HepG2 (cell line): ENCODE results near the gene WDR35. TPM values are rescaled to one million over a fixed set of nuclear protein-coding genes. Genes with fewer than 3 reads are reported as not detected.

Experiments used
- ATAC-seq: fragments of 200-7000 bp; cut with Tn5 transposase; 3 replicates; pipeline ENCODE4 v1.9.1; 2020; ENCODE audit warnings: mild to moderate bottlenecking, moderate library complexity
- BruUV-seq: library from RNA; stranded (reverse); fragments of 400-500 nt; replicated peaks from 2 replicates; lab custom pipeline; 2021; lab: Mats Ljungman, UMichigan
- CTCF ChIA-PET: fragments of 300-600 bp; formaldehyde crosslinking; extraction: SDS; loops from one replicate; lab custom pipeline; 2021; ENCODE audit warnings: low total read pairs, inconsistent platforms, low intra/inter-chr PET ratio; lab: Yijun Ruan, JAX
- POLR2A ChIA-PET: fragments of 350-600 bp; sonication (Branson Sonifier 250); formaldehyde crosslinking; loops from one replicate; lab custom pipeline; 2020; ENCODE audit warnings: antibody characterized with exemption, inconsistent platforms; lab: Yijun Ruan, JAX
- DNase-seq: peaks from one replicate; pipeline ENCODE4 v3.0.0-alpha.2; 2015; ENCODE audit warnings: low spot score
- FAIRE-seq: peaks from 3 replicates; lab custom pipeline; 2011; peaks lifted over from hg19 to GRCh38; lab: Jason Lieb, UNC
- H2AFZ ChIP-seq: one replicate; pipeline ENCODE4 v1.6.1; 2011; ENCODE audit warnings: low read length, inconsistent platforms
- H3K27ac ChIP-seq: fragments of 300-600 bp; 3 replicates; pipeline ENCODE4 v1.8.0; 2011; ENCODE audit warnings: mixed run types, mild to moderate bottlenecking, mixed read lengths, low read length, inconsistent platforms; ENCODE audit not compliant: insufficient read depth; ENCODE audit errors: extremely low read length
- H3K27me3 ChIP-seq, 2 experiments: fragments of 200-600 bp in 1 of 2; 2 replicates in 1 of 2; 3 replicates in 1 of 2; pipeline versions ENCODE4 v1.6.0 to v1.8.0; 2011; ENCODE audit warnings: low read length in 2 of 2, mild to moderate bottlenecking in 2 of 2, moderate library complexity in 2 of 2, inconsistent platforms in 1 of 2; ENCODE audit not compliant: insufficient read depth in 2 of 2, control insufficient read depth in 1 of 2
- H3K36me3 ChIP-seq, 2 experiments: fragments of 200-600 bp in 1 of 2; replicated peaks in 1 of 2; 2 replicates in 1 of 2; 3 replicates in 1 of 2; pipeline versions ENCODE4 v1.5.1 to v1.8.0; 2011; ENCODE audit warnings: low read length in 2 of 2, inconsistent platforms in 1 of 2; ENCODE audit not compliant: insufficient read depth in 2 of 2, control insufficient read depth in 1 of 2
- H3K4me1 ChIP-seq: 2 replicates; pipeline ENCODE4 v1.5.1; 2012; ENCODE audit warnings: low read length, inconsistent platforms; ENCODE audit not compliant: insufficient read depth
- H3K4me2 ChIP-seq: 2 replicates; pipeline ENCODE4 v1.6.0; 2011; ENCODE audit warnings: low read depth, low read length, inconsistent platforms
- H3K4me3 ChIP-seq, 3 experiments: fragments of 200-600 bp in 1 of 3; sonication (generic), shearing (Covaris generic) in 1 of 3; replicated peaks in 1 of 3; 2 replicates each; pipeline ENCODE4 v1.5.1; 2011 to 2016; ENCODE audit warnings: low read length in 3 of 3, inconsistent platforms in 2 of 3, low read depth in 2 of 3, mild to moderate bottlenecking in 2 of 3, control low read depth in 1 of 3, mixed read lengths in 1 of 3; ENCODE audit not compliant: insufficient read depth in 1 of 3
- H3K79me2 ChIP-seq: one replicate; pipeline ENCODE4 v1.6.1; 2011; ENCODE audit warnings: low read length, inconsistent platforms; ENCODE audit not compliant: insufficient read depth
- H3K9ac ChIP-seq: 2 replicates; pipeline ENCODE4 v1.6.0; 2011; ENCODE audit warnings: mild to moderate bottlenecking, low read depth, low read length, inconsistent platforms; ENCODE audit not compliant: insufficient read depth
- H3K9me3 ChIP-seq: 2 replicates; pipeline ENCODE4 v1.5.1; 2012; ENCODE audit warnings: mild to moderate bottlenecking, low read length
- H4K20me1 ChIP-seq: 2 replicates; pipeline ENCODE4 v1.6.0; 2011; ENCODE audit warnings: inconsistent platforms, mild to moderate bottlenecking, low read length, moderate library complexity; ENCODE audit not compliant: insufficient read depth
- FOSL2 ChIP-seq: sonication (generic); formaldehyde crosslinking; IDR thresholded peaks from 2 replicates; pipeline ENCODE4 v1.4.0; 2020; ENCODE audit warnings: missing genetic modification reagents
- HNF1A ChIP-seq, 2 experiments: sonication (generic) in 1 of 2; formaldehyde crosslinking in 1 of 2; IDR thresholded peaks; 2 replicates each; pipeline versions ENCODE4 v1.4.0 to v1.6.1; 2016 to 2020; ENCODE audit warnings: borderline replicate concordance in 1 of 2, low read depth in 1 of 2, mild to moderate bottlenecking in 1 of 2, missing genetic modification reagents in 1 of 2
- WGBS: methylation state at CpG from one replicate; pipeline ENCODE4 v1.1.6; 2017; ENCODE audit warnings: low lambda C conversion rate; 5-methylcytosine and 5-hydroxymethylcytosine counted together
- in situ Hi-C: cut with HindIII; loops from 2 replicates; pipeline ENCODE4 v1.10.0; 2017; ENCODE audit warnings: low pct_unique_long_range_greater_than_20kb; ENCODE audit not compliant: extremely low pct_ligation_motif_present
- intact Hi-C: fragments of 100-400 bp; cut with micrococcal nuclease; formaldehyde crosslinking; loops from one replicate; pipeline ENCODE4 v1.10.0; 2022; ENCODE audit not compliant: unreplicated experiment
- polyA plus RNA-seq, 8 experiments: library from polyadenylated mRNA; depleted of rRNA in 3 of 8; stranded (reverse) in 7 of 8; unstranded in 1 of 8; fragments of >200 nt; fragmentation: Illumina TruSeq in 4 of 8; extraction: Trizol in 4 of 8; gene quantifications; 2 replicates each; pipeline versions ENCODE4 v1.2.1 to v1.2.3, GENCODE V29; 2011 to 2016; ENCODE audit warnings: low read depth in 4 of 8, missing spikeins in 1 of 8, mixed read lengths in 1 of 8; ENCODE audit not compliant: insufficient read depth in 1 of 8
- total RNA-seq, 5 experiments: library from RNA; depleted of rRNA; stranded (reverse); fragments of >200 nt; fragmentation: Illumina TruSeq; extraction: Trizol; gene quantifications; 2 replicates each; pipeline ENCODE4 v1.2.3, GENCODE V29; 2016; ENCODE audit warnings: low read depth in 1 of 5

The WDR35 gene
- total and polyA plus RNA-seq, 2 of the 13 experiments (the other 11 are each of a cell fraction or from before 2014, with no cell fraction given), result 11.1 to 19.6 TPM

- H3K27ac ChIP-seq, result no peak overlapping the region
- no peak for ATAC-seq
- no peaks in the 10 kb centered on the region for H3K27me3 ChIP-seq
- POLR2A ChIA-PET, result no interaction called here
- BruUV-seq, result no TSS peak
- intact Hi-C loops (no loop called here), in situ Hi-C loops (no loop called here)
- WGBS, result 94% methylated on average over 3 of the region's 3 CpGs
- no peak overlapping the region for H3K4me3 ChIP-seq
- peaks cover 33% of the 10 kb centered on the region for H3K4me1 ChIP-seq
- no peak overlapping the region for H2AFZ ChIP-seq
- no peak overlapping the region for H3K9ac ChIP-seq
- no peak for FAIRE-seq
- peaks cover 19% of the 10 kb centered on the region for H3K9me3 ChIP-seq
- TF ChIP-seq FOSL2 (CRISPR knock-in tag) (peak; percentile 60), HNF1A (IDR thresholded peaks at IDR 0.05; ENCODE audit: low read depth) (no peak), HNF1A (CRISPR knock-in tag; IDR thresholded peaks at IDR 0.05; ENCODE audit: borderline replicate concordance) (no peak)
- TF ChIP-seq, all 625 proteins: peak for 1
- no peaks in the 10 kb centered on the region for H3K79me2 ChIP-seq
- DNase-seq, result no peak
- H4K20me1 ChIP-seq, result no peaks in the 10 kb centered on the region
- CTCF ChIA-PET, result interaction anchor here (0.6 kb wide), 1 partner anchor 68 kb away, joined by 3 read pairs; no protein-coding TSS in a partner anchor
- no peak overlapping the region for H3K4me2 ChIP-seq
- H3K36me3 ChIP-seq, result peaks cover 3% of the 10 kb centered on the region in 2 experiments; a peak in 3 of 5 replicates
Measured at GRCh38 chr2:20025065-20025786, 35.3 kb upstream of the WDR35 start.
